ENCODE results near the gene KRTAP9-9.
"Not testable (repeated sequence)": the region's sequence is repeated elsewhere in the genome, so short reads cannot be mapped to it uniquely, and the experiment has no call there.

KRTAP9-9 gene

GRCh38 chr17:41264599-41264998 is 9.4 kb downstream of the KRTAP9-9 start:
- in situ Hi-C loops (cut with MboI; ENCODE audit: low sequenced_read_pairs), result no loop called here

GRCh38 chr17:41265078-41265477 is 9.9 kb downstream of the KRTAP9-9 start, which contains the start of gene KRTAP9-6:
Gene KRTAP9-6, plus strand, starts transcription at chr17:41265378. Its CDS starts 0 bp downstream, at chr17:41265378.
- in situ Hi-C loops (cut with MboI; ENCODE audit: low sequenced_read_pairs), result no loop called here

GRCh38 chr17:41267711-41268110 is 12.5 kb downstream of the KRTAP9-9 start:
- in situ Hi-C loops (cut with MboI; ENCODE audit: low sequenced_read_pairs), result no loop called here

DNA sequence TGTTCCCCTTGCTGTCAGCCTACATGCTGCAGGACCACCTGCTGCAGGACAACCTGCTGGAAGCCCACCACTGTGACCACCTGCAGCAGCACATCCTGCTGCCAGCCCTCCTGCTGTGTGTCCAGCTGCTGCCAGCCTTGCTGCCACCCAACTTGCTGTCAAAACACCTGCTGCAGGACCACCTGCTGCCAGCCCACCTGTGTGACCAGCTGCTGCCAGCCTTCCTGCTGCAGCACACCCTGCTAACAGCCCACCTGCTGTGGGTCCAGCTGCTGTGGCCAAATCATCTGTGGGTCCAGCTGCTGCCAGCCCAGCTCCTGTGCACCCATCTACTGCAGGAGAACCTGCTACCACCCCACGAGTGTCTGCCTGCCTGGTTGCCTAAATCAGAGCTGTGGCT is 16.1 kb downstream of the KRTAP9-9 start:
- in situ Hi-C loops (cut with MboI; ENCODE audit: low sequenced_read_pairs), result not testable (repeated sequence)

GRCh38 chr17:41271858-41272257 is 16.7 kb downstream of the KRTAP9-9 start:
- in situ Hi-C loops (cut with MboI; ENCODE audit: low sequenced_read_pairs), result no loop called here

DNA sequence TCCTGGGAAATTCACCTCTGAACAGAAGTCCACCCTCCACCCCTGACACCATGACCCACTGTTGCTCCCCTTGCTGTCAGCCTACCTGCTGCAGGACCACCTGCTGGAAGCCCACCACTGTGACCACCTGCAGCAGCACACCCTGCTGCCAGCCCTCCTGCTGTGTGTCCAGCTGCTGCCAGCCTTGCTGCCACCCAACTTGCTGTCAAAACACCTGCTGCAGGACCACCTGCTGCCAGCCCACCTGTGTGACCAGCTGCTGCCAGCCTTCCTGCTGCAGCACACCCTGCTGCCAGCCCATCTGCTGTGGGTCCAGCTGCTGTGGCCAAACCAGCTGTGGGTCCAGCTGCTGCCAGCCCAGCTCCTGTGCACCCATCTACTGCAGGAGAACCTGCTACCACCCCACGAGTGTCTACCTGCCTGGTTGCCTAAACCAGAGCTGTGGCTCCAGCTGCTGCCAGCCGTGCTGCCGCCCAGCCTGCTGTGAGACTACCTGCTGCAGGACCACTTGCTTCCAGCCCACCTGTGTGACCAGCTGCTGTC is 20.5 kb downstream of the KRTAP9-9 start, which contains the start of gene KRTAP9-7:
Gene KRTAP9-7 (plus strand): TSS at position 51 of the 543 bp plus-strand sequence. CDS start 0 bp downstream, at position 51.
- in situ Hi-C loops (cut with MboI; ENCODE audit: low sequenced_read_pairs), result not testable (repeated sequence)

GRCh38 chr17:41278176-41278955 is 23.2 kb downstream of the KRTAP9-9 start:
- in situ Hi-C loops (cut with MboI; ENCODE audit: low sequenced_read_pairs), result no loop called here

GRCh38 chr17:41284043-41284442 is 28.9 kb downstream of the KRTAP9-9 start:
- in situ Hi-C loops (cut with MboI; ENCODE audit: low sequenced_read_pairs), result no loop called here

DNA sequence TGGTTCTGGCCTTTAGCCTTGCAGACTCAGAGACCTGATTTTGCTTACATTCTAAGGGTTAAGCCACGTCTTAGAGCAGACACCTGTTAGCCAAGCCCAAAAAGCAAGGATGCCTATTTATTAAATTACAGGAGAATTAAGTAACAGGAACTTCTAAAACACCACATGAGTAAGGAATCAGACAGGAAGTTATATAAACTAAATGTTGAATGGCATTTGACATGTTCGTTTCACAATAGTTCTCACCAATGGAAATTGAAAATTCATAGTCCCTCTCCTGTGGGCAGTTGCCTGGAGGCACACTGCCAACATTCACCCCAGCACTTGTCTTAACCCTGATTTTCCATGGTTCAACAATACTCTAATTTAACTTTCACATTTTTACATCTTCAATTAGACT is 29.4 kb downstream of the KRTAP9-9 start:
- in situ Hi-C loops (cut with MboI; ENCODE audit: low sequenced_read_pairs), result no loop called here

DNA sequence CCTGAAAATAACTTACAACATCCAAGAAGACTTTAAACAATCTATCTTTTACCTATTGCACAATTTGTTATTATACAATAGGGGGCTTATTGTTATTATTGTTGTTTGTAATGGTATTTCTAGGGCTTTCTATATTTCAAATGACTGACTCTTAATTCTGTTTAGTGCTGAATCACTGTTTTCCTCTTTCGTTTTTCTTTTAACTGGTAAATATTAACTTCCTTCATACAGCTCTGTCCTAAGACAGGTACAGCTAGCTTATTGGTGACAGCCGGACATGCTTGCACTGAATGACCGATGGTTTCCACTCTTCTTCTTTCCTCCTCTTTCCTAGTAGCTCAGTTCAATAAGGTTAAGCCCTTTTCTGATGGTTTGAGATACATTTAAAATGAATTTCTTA is 31.9 kb downstream of the KRTAP9-9 start:
- in situ Hi-C loops (cut with MboI; ENCODE audit: low sequenced_read_pairs), result no loop called here

DNA sequence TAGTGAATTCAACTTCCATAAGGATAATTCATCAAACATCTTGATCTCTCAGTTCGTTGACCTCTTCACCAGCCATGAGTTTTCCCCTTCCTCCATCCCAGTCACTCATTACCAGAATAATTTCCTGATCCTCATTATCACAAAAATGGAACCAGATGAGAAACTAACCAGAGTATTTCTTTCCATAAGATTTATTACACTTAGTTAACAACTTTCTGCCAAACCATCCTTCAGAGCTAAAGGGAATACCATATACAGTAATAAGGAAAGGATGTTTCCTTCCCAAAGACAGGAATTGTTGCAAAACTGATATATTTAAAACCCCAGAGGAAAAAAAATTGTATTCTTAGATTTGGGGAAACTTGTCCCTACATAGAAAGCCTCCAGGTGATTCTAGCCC is 38.8 kb downstream of the KRTAP9-9 start:
- in situ Hi-C loops (cut with MboI; ENCODE audit: low sequenced_read_pairs), result no loop called here

- in situ Hi-C loops (cut with MboI; ENCODE audit: low sequenced_read_pairs), result no loop called here
Measured at GRCh38 chr17:41296846-41297245, 41.7 kb downstream of the KRTAP9-9 start.

DNA sequence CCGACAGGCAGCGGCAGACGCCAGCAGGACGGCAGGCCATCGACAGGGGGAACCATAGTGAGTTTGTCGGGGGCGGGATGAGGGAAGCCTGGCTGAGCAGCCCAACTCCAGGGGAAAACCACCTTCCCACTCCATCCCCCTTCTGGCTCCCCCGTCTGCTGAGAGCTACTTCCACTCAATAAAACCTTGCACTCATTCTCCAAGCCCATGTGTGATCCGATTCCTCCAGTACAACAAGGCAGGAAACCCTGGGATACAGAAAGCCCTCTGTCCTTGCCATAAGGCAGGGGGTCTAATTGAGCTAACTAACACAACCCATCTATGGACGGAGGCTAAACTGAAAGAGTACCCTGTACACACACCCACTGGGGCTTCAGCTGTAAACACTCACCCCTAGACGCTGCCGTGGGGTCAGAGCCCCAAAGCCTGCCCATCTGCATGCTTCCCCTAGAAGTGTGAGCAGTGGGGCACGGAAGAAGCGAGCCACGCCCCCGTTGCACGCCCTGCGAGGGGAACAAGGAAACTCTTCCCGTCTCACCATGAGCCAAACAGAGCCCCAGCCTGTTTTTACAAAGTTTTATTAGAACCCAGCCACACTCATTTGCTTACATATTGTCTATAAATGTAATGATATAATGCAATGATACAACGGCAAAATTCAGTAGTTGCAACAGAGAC is 43.4 kb downstream of the KRTAP9-9 start:
- in situ Hi-C loops (cut with MboI; ENCODE audit: low sequenced_read_pairs), result no loop called here

- in situ Hi-C loops (cut with MboI; ENCODE audit: low sequenced_read_pairs), result no loop called here
Measured at GRCh38 chr17:41301204-41301790, 46.1 kb downstream of the KRTAP9-9 start.

DNA sequence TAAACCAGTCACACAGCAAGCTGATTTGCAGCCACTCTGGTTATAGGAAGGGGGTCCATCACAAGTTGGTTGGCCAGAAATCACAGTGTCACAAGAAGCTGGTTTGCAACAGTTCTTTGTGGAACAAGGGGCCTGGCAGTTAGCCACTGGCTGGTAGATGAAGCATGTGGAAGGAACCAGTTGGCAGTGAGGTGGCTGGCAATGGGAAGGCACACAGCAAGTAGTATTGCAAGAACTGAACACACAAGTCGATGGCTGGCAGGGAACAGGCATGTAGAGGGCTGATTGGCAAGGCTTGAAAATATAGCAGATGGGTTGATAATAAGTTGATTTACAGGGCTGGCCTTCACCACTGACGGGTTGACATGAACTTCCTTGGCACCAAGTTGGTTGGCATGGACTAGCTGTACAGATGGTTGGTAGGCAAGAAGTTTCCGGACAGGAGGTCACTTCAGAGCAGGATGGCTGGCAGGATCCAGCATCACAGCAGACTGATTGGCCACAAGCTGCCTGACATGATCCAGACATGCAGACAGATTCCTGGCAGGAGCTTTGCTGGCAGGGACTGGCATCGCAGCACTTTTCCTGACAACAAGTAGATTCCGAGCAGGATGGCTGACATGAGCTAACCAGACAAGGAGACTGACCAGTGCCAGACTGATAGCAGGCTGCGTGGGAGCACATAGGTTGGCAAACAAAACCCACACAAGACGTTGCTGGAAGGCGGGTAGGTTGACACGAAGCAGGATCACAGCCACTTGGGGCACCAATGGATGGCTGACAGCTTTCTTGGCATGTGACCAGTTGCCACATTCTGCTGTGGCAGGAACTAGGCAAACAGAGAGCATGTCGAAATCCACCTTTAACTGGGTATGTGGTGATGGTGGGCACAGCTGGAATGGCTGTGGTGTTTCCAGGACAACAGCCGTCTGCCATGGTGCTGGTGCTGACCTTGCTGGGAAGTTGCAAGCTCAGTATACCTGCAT is 47.0 kb downstream of the KRTAP9-9 start, which contains the start of gene KRTAP29-1:
Gene KRTAP29-1 (minus strand): TSS at position 936 of the 986 bp plus-strand sequence. CDS start 0 bp downstream, at position 936.
- in situ Hi-C loops (cut with MboI; ENCODE audit: low sequenced_read_pairs), result no loop called here

DNA sequence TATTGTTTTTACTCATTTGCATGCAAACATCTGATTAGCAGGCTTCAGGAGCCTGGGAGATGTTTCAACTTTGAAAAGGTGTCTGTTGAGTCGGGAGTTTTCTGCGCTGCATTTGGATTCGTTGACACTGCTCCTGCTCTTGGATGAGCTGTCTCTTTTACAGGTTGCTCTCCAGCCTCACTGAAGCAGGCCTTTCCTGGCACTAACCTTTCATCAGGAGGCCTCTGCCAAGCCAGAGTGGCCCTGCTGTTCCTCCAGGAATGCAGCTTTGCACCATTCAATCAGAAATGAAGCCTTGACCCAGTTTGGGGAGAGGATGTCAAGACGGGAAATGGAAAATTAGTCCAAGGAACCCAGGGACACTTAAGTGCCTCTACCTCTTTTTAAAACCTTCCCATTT is 47.8 kb downstream of the KRTAP9-9 start:
- in situ Hi-C loops (cut with MboI; ENCODE audit: low sequenced_read_pairs), result no loop called here

GRCh38 chr17:41304091-41304490 is 48.9 kb downstream of the KRTAP9-9 start:
- in situ Hi-C loops (cut with MboI; ENCODE audit: low sequenced_read_pairs), result no loop called here
